IMR-90 (cell line): Measurements from ENCODE around the gene PBRM1. TPM values are rescaled to one million over a fixed set of nuclear protein-coding genes. Genes with fewer than 3 reads are reported as not detected.

ENCODE experiments used
- USF2 ChIP-seq: fragments of 150-350 bp; IDR thresholded peaks from 2 replicates; pipeline ENCODE4 v1.6.1; 2017; ENCODE audit warnings: mild to moderate bottlenecking, antibody characterized with exemption, low read length, low read depth
- polyA plus RNA-seq, 3 experiments: library from polyadenylated mRNA; depleted of rRNA; stranded (reverse); fragments of >200 nt; gene quantifications; 2 replicates each; pipeline ENCODE4 v1.2.3, GENCODE V29; 2012; ENCODE audit warnings: low replicate concordance in 1 of 3
- total RNA-seq: library from RNA; depleted of rRNA; stranded (reverse); fragments of >200 nt; gene quantifications from 2 replicates; pipeline ENCODE4 v1.2.3, GENCODE V29; 2012

PBRM1 gene
- total and polyA plus RNA-seq, 2 of the 4 experiments (the other 2 are of a cell fraction) = 16.5 to 72.6 TPM

- TF ChIP-seq USF2 = no peak
Observed at GRCh38 chr3:52535411-52536111, 150.2 kb downstream of the PBRM1 start (continued).
